HUES48 (cell line): Measurements from ENCODE around the gene ZCCHC13.
A peak's percentile ranks its signal among the peaks of the same experiment; 100 is the strongest.
"Not testable (repeated sequence)": the region's sequence is repeated elsewhere in the genome, so short reads cannot be mapped to it uniquely, and the experiment has no call there.

ENCODE experiments used
- H3K27ac ChIP-seq: one replicate; pipeline ENCODE4 v1.7.0; 2013; ENCODE audit warnings: low read depth, low read length, inconsistent platforms
- H3K27me3 ChIP-seq: 2 replicates; pipeline ENCODE4 v1.6.1; 2013; ENCODE audit warnings: mild to moderate bottlenecking, low read length; ENCODE audit not compliant: control insufficient read depth, insufficient read depth
- H3K36me3 ChIP-seq: 2 replicates; pipeline ENCODE4 v1.6.1; 2013; ENCODE audit warnings: low read length; ENCODE audit not compliant: control insufficient read depth, insufficient read depth
- H3K4me1 ChIP-seq: 2 replicates; pipeline ENCODE4 v1.6.1; 2013; ENCODE audit warnings: mild to moderate bottlenecking, low read length; ENCODE audit not compliant: control insufficient read depth, insufficient read depth
- H3K4me3 ChIP-seq: 2 replicates; pipeline ENCODE4 v1.5.1; 2013; ENCODE audit warnings: mild to moderate bottlenecking, low read depth, low read length
- H3K9ac ChIP-seq: 2 replicates; pipeline ENCODE4 v1.6.1; 2013; ENCODE audit warnings: mild to moderate bottlenecking, low read depth, low read length, moderate library complexity
- H3K9me3 ChIP-seq: 2 replicates; pipeline ENCODE4 v1.6.1; 2013; ENCODE audit warnings: low read length; ENCODE audit not compliant: control insufficient read depth, insufficient read depth

ZCCHC13 gene

DNA sequence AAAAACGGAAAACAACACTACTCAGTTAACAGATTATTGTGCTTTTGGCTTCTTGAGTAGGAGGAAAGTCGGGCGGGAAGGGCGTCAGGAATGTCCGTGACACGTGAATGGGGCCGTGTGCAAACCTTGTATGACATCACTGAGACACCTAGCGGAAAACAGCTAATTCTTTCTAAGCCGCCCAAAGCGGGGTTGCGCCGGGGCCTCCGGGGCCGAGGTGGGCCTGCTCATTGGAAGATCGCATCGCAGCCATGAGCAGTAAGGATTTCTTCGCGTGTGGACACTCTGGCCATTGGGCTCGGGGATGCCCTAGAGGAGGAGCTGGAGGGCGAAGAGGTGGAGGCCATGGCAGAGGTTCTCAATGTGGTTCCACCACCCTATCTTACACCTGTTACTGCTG, at the start of gene ZCCHC13:
Gene ZCCHC13 (plus strand): TSS at position 165 of the 400 bp plus-strand sequence. CDS start 87 bp downstream, at position 252.
- no peak within 1 kb of the TSS for H3K4me3 ChIP-seq
- H3K36me3 ChIP-seq = no peaks in the 10 kb centered on the region
- H3K4me1 ChIP-seq = peaks cover 7% of the 10 kb centered on the region
- H3K9ac ChIP-seq = no peak within 1 kb of the TSS
- no peaks in the 10 kb centered on the region for H3K27me3 ChIP-seq
- no peak within 1 kb of the TSS for H3K27ac ChIP-seq
- no peaks in the 10 kb centered on the region; the same call in 1 of the 2 replicates for H3K9me3 ChIP-seq

- Histone ChIP-seq H3K4me1 (peaks cover 70% of the 10 kb centered on the region), H3K36me3 (peaks cover 57% of the 10 kb centered on the region), H3K9me3 (peaks cover 12% of the 10 kb centered on the region)
- H3K27ac ChIP-seq, H3K27me3 ChIP-seq, H3K9ac ChIP-seq, H3K4me3 ChIP-seq: not testable (repeated sequence)
These were observed 45.9 kb upstream of the ZCCHC13 start for GRCh38 chrX:74258111-74258510.

DNA sequence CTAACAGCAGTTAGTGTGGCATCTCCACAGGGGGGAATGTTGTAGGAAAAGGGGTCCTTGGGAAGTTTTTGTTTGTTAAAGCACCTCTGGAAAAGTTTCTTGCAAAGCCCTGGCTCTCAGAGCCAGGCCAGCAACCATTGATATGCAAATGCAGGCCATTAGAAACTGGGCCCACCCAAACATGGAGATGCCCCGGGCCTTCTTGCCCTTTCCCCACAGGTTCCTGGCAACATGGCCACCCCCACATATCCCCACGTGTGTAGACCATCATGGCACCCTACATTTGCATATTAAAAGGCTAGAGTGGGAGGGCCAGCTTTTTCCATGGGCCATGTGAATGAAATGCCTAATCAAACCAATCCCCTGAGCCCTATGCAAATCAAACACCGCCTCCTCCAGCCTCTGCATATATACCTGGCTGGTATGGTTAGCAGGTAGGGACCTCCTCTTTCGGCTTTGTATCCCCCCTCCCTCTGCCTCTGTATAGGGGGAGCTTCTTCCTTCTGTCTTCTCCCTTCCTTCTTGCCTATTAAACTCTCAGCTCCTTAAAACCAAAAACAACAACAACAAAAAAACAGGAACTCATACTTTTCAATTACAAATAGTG, 44.0 kb upstream of the ZCCHC13 start:
- Histone ChIP-seq H3K27ac (peak overlapping the region; percentile 87), H3K4me3 (0 out of 2 replicates have a peak overlapping the region, but pooled peaks have one; percentile 19), H3K27me3 (no peaks in the 10 kb centered on the region), H3K9ac (peak overlapping the region; percentile 16; the same call in 1 of the 2 replicates), H3K9me3 (peaks cover 12% of the 10 kb centered on the region), H3K36me3 (peaks cover 45% of the 10 kb centered on the region), H3K4me1 (peaks cover 63% of the 10 kb centered on the region)

DNA sequence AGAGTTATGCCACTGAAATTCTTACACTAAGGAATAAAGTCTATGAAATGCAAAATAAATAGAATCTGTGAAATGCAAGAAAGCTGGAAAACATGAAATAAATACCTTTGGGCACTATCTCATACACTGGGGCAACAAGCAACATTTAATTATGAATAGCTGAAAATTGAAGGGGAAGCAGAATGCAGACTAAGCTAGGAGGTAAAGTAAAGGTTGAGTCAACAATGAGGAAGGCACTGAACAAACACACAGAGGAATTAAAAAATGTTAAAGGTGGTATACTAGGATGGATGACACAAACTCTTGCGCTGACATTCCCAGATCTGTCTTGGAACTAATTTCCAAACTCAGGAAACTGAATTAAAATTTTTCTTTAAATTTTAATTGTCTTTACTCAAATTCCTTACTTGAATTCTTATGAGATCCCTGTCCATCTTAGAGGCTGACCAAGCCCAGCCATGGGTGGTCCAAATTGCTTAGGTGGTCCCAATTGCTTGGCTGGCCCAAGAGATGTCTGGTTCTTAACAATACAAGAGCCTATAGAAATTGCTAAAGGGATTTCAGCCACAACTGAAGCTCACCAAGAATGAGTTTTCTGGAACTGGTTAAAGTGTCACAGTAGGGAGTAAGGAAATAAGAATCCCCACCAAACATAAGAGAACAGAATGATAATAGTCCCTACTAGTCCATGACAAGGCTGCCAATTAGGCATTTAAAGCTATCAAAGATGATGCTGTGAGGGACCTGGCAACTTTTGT, 41.3 kb upstream of the ZCCHC13 start:
- H3K27me3 ChIP-seq = no peaks in the 10 kb centered on the region
- no peak overlapping the region for H3K4me3 ChIP-seq
- H3K36me3 ChIP-seq = peaks cover 27% of the 10 kb centered on the region
- no peak overlapping the region; the same call in 1 of the 2 replicates for H3K9ac ChIP-seq
- H3K4me1 ChIP-seq = peaks cover 63% of the 10 kb centered on the region
- H3K9me3 ChIP-seq = peaks cover 10% of the 10 kb centered on the region
- H3K27ac ChIP-seq = peak overlapping the region; percentile 63

DNA sequence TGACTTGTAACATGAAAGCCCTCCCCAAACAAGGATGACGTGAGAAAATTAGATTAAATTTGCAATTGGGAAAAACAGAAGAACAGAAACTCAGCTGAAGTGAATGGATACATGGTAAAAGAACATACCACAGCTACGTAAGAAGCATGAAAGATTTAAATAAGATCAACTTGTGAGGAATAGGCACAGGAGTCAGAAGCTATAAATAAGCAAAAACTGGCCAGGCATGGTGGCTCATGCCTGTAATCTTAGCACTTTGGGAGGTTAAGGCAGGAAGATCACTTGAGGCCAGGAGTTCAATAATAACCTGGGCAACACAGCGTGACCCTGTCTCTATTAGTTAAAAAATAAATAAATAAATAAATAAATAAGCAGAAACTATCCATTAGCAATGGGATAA, 33.6 kb upstream of the ZCCHC13 start:
- Histone ChIP-seq H3K9ac (no peak overlapping the region), H3K4me3 (no peak overlapping the region), H3K9me3 (no peaks in the 10 kb centered on the region), H3K4me1 (peaks cover 28% of the 10 kb centered on the region), H3K27ac (no peak overlapping the region), H3K36me3 (peaks cover 61% of the 10 kb centered on the region), H3K27me3 (no peaks in the 10 kb centered on the region)

- H3K27ac ChIP-seq = no peak overlapping the region
- no peak overlapping the region for H3K9ac ChIP-seq
- peaks cover 78% of the 10 kb centered on the region for H3K36me3 ChIP-seq
- H3K27me3 ChIP-seq = no peaks in the 10 kb centered on the region
- no peak overlapping the region for H3K4me3 ChIP-seq
- H3K9me3 ChIP-seq = no peaks in the 10 kb centered on the region
- H3K4me1 ChIP-seq = peaks cover 18% of the 10 kb centered on the region
These were observed 31.8 kb upstream of the ZCCHC13 start for GRCh38 chrX:74272230-74272629.

- no peaks in the 10 kb centered on the region for H3K9me3 ChIP-seq
- peaks cover 92% of the 10 kb centered on the region for H3K36me3 ChIP-seq
- no peak overlapping the region for H3K9ac ChIP-seq
- H3K27me3 ChIP-seq = no peaks in the 10 kb centered on the region
- H3K27ac ChIP-seq = no peak overlapping the region
- peaks cover 10% of the 10 kb centered on the region for H3K4me1 ChIP-seq
- H3K4me3 ChIP-seq = no peak overlapping the region
These were observed 29.5 kb upstream of the ZCCHC13 start for GRCh38 chrX:74274516-74274915.

- no peak overlapping the region for H3K9ac ChIP-seq
- peaks cover 93% of the 10 kb centered on the region for H3K36me3 ChIP-seq
- no peak overlapping the region for H3K4me3 ChIP-seq
- no peaks in the 10 kb centered on the region for H3K27me3 ChIP-seq
- no peak overlapping the region for H3K27ac ChIP-seq
- H3K9me3 ChIP-seq = no peaks in the 10 kb centered on the region
- H3K4me1 ChIP-seq = peaks cover 10% of the 10 kb centered on the region; the same call in 1 of the 2 replicates
These were observed 26.7 kb upstream of the ZCCHC13 start for GRCh38 chrX:74277320-74277719.

DNA sequence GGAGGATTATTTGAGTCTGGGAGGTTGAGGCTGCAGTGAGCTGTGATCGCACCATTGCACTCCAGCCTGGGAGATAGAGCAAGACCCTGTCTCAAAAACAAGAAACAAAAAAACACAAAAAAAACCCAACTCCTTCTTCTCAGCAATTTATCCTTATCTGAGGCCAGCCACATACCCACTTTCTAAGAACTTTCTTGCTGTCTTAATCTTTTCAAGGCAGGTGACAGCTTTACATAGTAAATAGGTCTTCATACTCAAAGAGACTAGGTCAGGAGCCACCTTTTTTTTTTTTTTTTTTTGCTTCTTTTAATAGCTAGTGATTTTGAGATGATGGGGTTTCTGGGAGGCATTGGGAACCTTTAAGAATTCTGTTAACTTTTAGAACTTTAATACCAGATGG, 26.1 kb upstream of the ZCCHC13 start:
- Histone ChIP-seq H3K36me3 (peaks cover 88% of the 10 kb centered on the region), H3K9me3 (no peaks in the 10 kb centered on the region)

DNA sequence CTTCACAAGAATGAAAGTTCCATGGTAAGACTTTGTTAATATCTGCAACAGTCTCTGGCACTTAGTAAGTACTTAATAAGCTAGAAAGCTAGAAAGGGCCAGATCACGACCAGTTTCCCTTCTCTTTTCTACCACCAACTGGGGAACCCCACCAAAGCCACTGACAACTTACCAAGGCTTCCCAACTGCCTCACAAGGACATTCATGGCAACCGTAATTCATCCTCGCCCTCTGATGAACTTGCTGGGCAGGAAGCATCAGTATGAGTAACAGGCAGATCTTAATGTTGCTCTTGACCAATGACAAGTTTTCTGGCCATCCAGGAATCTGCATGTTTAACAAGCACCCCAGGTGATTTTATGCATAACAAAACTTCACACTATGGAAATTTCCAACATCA, 23.2 kb upstream of the ZCCHC13 start:
- H3K27ac ChIP-seq = no peak overlapping the region
- H3K4me1 ChIP-seq = peaks cover 41% of the 10 kb centered on the region
- no peak overlapping the region for H3K9ac ChIP-seq
- H3K36me3 ChIP-seq = peaks cover 72% of the 10 kb centered on the region
- no peak overlapping the region for H3K4me3 ChIP-seq
- H3K9me3 ChIP-seq = no peaks in the 10 kb centered on the region
- no peaks in the 10 kb centered on the region for H3K27me3 ChIP-seq

More for the DNA sequence above, 26.1 kb upstream of the ZCCHC13 start:
- no peaks in the 10 kb centered on the region for H3K27me3 ChIP-seq
- peaks cover 15% of the 10 kb centered on the region for H3K4me1 ChIP-seq
- H3K27ac ChIP-seq = no peak overlapping the region
- H3K4me3 ChIP-seq = no peak overlapping the region
- H3K9ac ChIP-seq = no peak overlapping the region

- Histone ChIP-seq H3K36me3 (peaks cover 69% of the 10 kb centered on the region), H3K9me3 (no peaks in the 10 kb centered on the region), H3K27ac (peak overlapping the region; percentile 77), H3K4me3 (peak overlapping the region; percentile 26), H3K27me3 (no peaks in the 10 kb centered on the region), H3K9ac (peak overlapping the region; percentile 16; the same call in 1 of the 2 replicates), H3K4me1 (peaks cover 66% of the 10 kb centered on the region)
These were observed 19.5 kb upstream of the ZCCHC13 start for GRCh38 chrX:74284391-74284952.
